GM12878 (cell line): Measurements from ENCODE around the gene SUB1. TPM values are rescaled to one million over a fixed set of nuclear protein-coding genes. Genes with fewer than 3 reads are reported as not detected.

ENCODE experiments used
- BHLHE40 ChIP-seq, 2 experiments: fragments of 450-650 bp in 1 of 2; IDR thresholded peaks; 2 replicates each; pipeline ENCODE4 v1.6.1; 2011 to 2017; ENCODE audit warnings: low read depth in 2 of 2, borderline replicate concordance in 1 of 2, improper control_type of control experiment in 1 of 2, low read length in 1 of 2, mild to moderate bottlenecking in 1 of 2
- IKZF2 ChIP-seq, 2 experiments: fragments of 450-650 bp; IDR thresholded peaks; 2 replicates each; pipeline ENCODE4 v1.6.1; 2017; ENCODE audit warnings: mild to moderate bottlenecking in 2 of 2, moderate library complexity in 2 of 2
- KLF5 ChIP-seq: fragments of 450-650 bp; IDR thresholded peaks from 2 replicates; pipeline ENCODE4 v1.6.1; 2014; ENCODE audit warnings: mild to moderate bottlenecking; ENCODE audit not compliant: partially characterized antibody
- NKRF ChIP-seq: fragments of 450-650 bp; conservative IDR thresholded peaks from 2 replicates; pipeline ENCODE4 v1.6.1; 2017; ENCODE audit warnings: mild to moderate bottlenecking, moderate library complexity
- PBX3 ChIP-seq: IDR thresholded peaks from 2 replicates; pipeline ENCODE4 v1.6.1; 2011; ENCODE audit warnings: mild to moderate bottlenecking, low read depth, low read length, moderate library complexity; ENCODE audit not compliant: insufficient replicate concordance
- PKNOX1 ChIP-seq: fragments of 450-650 bp; IDR thresholded peaks from 2 replicates; pipeline ENCODE4 v1.6.1; 2016; ENCODE audit warnings: mild to moderate bottlenecking
- POU2F2 ChIP-seq: IDR thresholded peaks from 3 replicates; pipeline ENCODE4 v1.6.1; 2011; ENCODE audit warnings: low read depth, mild to moderate bottlenecking, low read length, borderline replicate concordance
- RAD51 ChIP-seq: fragments of 450-650 bp; IDR thresholded peaks from 2 replicates; pipeline ENCODE4 v1.6.1; 2016; ENCODE audit warnings: moderate library complexity, mild to moderate bottlenecking, inconsistent platforms
- SKIL ChIP-seq: fragments of 450-650 bp; IDR thresholded peaks from 2 replicates; pipeline ENCODE4 v1.6.1; 2017; ENCODE audit warnings: mild to moderate bottlenecking, low read depth, inconsistent platforms; ENCODE audit not compliant: poor library complexity, severe bottlenecking
- SPI1 ChIP-seq: IDR thresholded peaks from 2 replicates; pipeline ENCODE4 v1.6.1; 2011; ENCODE audit warnings: low read depth, mild to moderate bottlenecking, low read length, moderate library complexity, borderline replicate concordance; ENCODE audit not compliant: insufficient read depth
- SREBF2 ChIP-seq: IDR thresholded peaks from 2 replicates; pipeline ENCODE4 v1.6.1; 2012; ENCODE audit warnings: mild to moderate bottlenecking, low read length
- TBL1XR1 ChIP-seq: IDR thresholded peaks from 2 replicates; pipeline ENCODE4 v1.6.1; 2012; ENCODE audit warnings: low read depth, low read length, improper control_type of control experiment
- USF2 ChIP-seq: IDR thresholded peaks from 2 replicates; pipeline ENCODE4 v1.6.1; 2011; ENCODE audit warnings: low read depth, low read length, improper control_type of control experiment, borderline replicate concordance
- ZBTB11 ChIP-seq: fragments of 450-650 bp; formaldehyde crosslinking; IDR thresholded peaks from 2 replicates; pipeline ENCODE4 v1.5.0; 2022; ENCODE audit warnings: mild to moderate bottlenecking, missing genetic modification characterization
- polyA plus RNA-seq, 11 experiments: library from polyadenylated mRNA; depleted of rRNA in 4 of 11; unstranded in 6 of 11; stranded (reverse) in 5 of 11; fragments of >200 nt; fragmentation: Nextera tagmentation in 4 of 11; fragmentation: Illumina TruSeq in 1 of 11; extraction: Ambion mirVana in 4 of 11; extraction: Trizol in 1 of 11; gene quantifications; 1 replicate in 1 of 11; 2 replicates in 10 of 11; pipeline versions ENCODE4 v1.2.1 to v1.2.3, GENCODE V29; 2011 to 2016; ENCODE audit warnings: inconsistent platforms in 2 of 11, missing spikeins in 2 of 11, low read depth in 1 of 11
- total RNA-seq, 4 experiments: library from RNA; depleted of rRNA in 3 of 4; stranded (reverse); fragments of >200 nt in 3 of 4; fragmentation: Illumina TruSeq in 1 of 4; extraction: Trizol in 1 of 4; gene quantifications; 2 replicates each; pipeline versions ENCODE4 v1.2.1 to v1.2.3, GENCODE V29; 2013 to 2021

The SUB1 gene
- total and polyA plus RNA-seq, 10 of the 15 experiments (the other 5 are each of a cell fraction or from before 2014, with no cell fraction given) = 468 to 2,785 (median 1,145) TPM

- TF ChIP-seq USF2 (peak; percentile 95), IKZF2 (IDR thresholded peaks at IDR 0.05) (peak; percentile 59 to 67; a peak in 2 of 4 replicates), KLF5 (peak; percentile 64), BHLHE40 (IDR thresholded peaks at IDR 0.05; ENCODE audit: borderline replicate concordance in 1 of 2, low read depth in 2 of 2, low read length in 1 of 2) (peak; percentile 98), PKNOX1 (peak; percentile 45; the same call in 1 of the 2 replicates), TBL1XR1 (peak; percentile 86; the same call in 1 of the 2 replicates), SKIL (no peak), PBX3 (no peak), NKRF (peak; percentile 66), SPI1 (peak; percentile 17; the same call in 1 of the 2 replicates), POU2F2 (peak; percentile 85), RAD51 (peak; percentile 98), ZBTB11 (CRISPR knock-in tag) (peak; percentile 59), SREBF2 (no peak)
These were observed at the start of gene SUB1 (continued) for GRCh38 chr5:32585446-32586275.
